GM21367 (cell line): ENCODE data around the gene ERBIN.
"Not testable (repeated sequence)": the region's sequence is repeated elsewhere in the genome, so short reads cannot be mapped to it uniquely, and the experiment has no call there.

Experiments
- ATAC-seq: cut with Tn5 transposase; IDR thresholded peaks from one replicate; pipeline ENCODE4 v1.9.1; 2021; ENCODE audit not compliant: unreplicated experiment

ERBIN gene

DNA sequence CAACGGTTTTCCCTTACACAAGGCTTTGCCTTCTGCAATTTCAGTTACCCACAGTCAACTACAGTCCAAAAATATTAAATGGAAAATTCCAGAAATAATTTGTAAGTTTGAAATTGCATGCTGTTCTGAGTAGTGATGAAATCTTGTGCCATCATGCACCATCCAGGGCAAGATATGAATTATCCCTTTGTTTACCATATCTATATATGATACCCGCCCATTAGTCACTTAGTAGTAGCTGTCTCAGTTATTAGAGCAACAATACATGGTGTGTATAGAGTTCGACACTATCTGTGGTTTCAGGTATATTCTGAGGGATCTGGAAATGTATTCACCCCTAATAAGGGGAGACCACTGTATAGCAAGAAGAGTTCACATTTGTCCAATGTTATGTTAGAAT lies 29.4 kb downstream of the ERBIN start:
- ATAC-seq: no peak

DNA sequence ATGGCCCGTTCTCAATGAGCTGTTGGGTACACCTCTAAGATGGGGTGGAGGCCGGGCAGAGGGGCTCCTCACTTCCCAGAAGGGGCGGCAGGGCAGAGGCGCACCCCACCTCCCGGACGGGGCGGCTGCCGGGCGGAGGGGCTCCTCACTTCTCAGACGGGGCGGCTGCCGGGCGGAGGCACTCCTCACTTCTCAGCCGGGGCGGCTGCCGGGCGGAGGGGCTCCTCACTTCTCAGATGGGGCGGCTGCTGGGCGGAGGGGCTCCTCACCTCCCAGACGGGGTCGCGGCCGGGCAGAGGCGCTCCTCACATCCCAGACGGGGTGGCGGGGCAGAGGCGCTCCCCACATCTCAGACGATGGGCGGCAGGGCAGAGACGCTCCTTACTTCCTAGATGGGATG lies 31.3 kb downstream of the ERBIN start:
- not testable (repeated sequence) for ATAC-seq

DNA sequence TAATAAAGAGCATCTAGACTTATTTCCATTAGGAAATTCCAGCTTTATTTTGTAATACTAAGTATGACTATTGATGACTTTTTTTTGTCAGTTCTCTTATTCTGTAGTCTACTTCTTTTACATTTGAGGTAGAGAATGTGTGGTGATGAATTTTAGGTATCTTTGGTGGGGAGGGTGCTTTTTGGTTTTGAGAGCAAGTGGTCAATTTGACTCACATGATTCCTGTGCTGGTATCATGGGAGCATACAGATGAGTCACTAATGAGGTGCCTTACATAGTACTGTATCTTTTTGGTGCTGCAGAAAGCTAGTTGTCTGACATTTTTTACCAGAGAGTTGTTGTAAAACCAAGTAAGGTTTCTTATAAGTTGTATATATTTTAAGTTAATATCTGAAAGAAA lies 35.3 kb downstream of the ERBIN start:
- ATAC-seq: no peak

DNA sequence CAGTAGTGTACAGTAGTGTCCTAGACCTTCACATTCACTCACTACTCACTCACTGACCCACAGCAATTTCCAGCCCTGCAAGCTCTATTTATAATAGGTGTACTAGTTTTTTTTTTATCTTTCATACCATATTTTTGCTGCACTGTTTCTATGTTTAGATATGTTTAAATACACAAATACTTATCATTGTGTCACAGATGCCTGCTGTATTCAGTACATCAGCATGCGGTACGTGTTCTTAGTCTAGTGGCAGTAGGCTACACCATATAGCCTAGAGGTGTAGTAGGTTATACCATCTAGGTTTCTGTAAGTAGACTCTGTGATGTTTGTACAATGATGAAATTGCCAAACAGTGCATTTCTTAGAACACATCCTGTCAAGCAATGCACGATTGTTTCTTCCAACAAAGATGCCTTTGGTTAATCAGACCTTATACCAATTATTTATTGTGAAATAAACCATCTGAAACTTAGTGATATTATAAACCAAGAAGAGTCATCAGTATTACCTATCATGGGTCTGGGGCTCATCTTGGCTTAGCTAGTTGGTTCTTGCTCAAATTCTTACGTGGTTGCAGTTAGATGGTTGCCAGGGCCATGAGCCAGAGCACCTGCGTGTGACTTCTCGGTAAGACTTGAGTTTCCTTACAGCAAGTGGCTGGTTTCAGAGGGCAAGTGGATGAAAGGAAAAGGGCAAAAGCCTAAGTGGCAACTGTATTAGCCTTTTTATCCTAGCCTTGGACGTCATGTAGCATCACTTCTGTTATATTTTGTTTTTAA lies 41.1 kb downstream of the ERBIN start:
- ATAC-seq: no peak

DNA sequence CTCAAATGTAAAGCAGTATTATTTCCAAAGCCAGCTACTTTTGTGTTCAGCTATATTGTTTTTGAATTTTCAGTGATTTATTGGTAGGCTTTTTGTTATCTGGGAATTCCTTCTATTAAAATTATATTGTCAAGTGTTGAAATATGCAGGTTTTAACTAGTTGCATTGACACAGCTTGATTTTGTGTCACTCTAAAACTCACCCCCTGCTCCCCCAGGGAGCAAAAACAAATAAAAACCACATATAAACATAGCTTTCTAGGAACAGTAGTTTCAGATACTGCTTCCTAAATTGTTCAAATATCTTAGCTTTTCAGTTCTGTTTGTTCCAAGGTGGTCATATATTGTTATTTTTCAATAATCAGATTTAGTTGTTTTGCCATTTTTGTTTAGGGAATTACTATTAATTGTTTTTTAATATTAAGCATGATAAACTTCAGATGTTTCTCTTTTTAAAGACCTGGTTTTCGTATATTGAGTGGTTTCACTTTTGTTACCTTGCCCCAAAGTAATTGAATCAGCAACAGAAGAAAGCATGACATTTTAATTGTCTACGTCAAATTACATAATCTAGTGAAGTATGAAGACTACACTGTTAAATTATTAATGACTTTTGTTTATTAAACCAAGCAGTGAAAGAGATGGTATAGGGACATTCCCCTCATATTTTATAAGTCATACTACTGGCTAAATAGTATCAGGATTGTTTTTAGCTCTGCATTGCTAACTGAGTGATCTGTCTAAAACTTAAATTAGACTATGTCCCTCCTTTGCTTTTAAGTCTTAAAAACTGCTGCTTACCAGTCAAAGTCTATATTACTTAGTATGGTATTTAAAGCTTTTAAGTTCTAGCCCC lies 43.4 kb downstream of the ERBIN start:
- ATAC-seq: no peak

DNA sequence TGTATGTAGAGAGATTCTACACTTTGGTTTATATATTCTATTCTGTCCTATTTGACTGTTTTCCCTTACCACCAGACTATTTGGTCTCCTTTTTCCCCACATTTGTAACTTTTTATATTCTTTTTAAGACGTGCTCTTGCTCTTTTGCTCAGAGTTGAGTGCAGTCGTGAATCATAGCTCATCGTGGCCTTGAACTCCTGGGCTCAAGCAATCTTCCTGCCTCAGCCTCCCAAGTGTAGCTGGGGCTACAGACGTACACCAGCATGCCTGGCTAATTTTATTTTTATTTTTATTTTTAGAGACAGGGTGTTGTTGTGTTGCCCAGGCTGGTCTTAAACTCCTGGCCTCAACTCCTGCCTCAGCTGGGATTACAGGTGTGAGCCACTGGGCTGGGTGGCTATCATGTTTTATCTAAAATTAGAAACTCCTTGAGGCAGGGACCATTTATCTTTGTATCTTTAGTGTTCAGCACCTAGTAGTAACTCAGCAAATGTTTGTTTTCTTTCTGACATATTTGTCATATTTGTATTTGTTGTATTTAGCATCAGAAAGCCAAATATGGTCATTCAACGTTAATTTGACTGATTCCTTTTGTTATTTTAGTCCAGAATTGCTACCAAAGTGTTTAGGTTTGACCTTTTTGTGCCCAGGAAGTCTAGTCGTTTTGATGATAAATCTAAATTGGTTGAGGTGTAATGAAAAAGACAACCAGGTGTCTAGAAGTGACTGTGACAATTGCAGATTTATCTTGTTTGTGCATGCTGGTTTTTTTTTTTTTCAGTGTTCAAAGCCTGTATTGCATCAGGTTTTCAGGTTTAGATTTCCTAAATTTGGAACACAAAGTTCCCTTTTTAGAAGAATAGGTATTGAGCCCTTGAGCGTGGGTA lies 44.3 kb downstream of the ERBIN start:
- no peak for ATAC-seq

DNA sequence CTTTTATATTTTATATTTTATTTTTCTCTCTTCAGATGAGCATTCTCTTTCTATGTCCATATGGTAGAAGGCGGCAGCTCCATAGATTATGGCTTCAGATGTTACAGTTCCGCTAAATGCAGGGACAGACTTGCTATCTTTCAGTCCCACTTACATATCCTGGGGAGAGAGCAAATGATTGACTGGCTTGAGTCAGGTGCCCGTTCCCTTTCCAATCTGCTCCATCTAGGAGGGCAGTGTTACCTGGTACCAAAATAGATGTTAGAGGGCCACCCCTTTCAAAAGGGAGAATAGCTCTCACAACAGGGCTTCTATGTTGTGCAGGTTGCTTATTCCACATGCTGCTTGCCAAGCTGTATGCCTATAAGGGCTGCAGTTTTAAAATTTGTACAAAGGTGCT lies 45.3 kb downstream of the ERBIN start:
- ATAC-seq: no peak

DNA sequence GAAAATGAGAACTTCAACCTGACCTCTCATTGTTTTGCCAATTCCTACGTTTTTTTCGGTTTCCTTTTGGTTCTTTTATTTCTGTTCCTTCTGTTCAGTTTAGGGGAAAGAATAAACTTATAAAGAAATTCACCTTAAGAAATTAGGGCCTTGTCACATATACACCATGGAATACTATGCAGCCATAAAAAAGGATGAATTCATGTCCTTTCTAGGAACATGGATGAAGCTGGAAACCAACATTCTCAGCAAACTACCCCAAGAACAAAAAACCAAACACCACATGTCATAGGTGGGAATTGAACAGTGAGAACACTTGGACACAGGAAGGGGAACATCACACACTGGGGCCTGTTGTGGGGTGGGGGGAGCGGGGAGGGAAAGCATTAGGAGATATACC lies 46.5 kb downstream of the ERBIN start:
- not testable (repeated sequence) for ATAC-seq

DNA sequence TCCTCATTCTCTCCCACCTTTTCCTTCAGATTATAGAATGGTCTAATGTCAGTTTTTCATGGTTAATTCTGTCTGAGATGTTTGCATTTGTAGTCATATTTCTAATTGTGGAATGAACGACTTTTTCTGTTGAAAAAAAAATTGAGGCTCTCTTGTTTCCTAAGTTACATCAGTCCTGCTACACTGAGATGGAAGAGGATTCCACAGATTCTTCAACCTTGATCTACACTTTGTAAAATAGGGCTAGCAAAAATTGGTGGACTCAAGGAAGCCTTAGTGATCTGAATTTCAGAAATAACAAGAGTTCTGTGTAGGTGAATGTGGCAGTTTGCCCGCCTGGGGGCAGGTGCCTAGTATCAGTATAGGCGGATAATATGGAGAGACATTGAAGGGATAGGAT lies 51.9 kb downstream of the ERBIN start:
- no peak for ATAC-seq

DNA sequence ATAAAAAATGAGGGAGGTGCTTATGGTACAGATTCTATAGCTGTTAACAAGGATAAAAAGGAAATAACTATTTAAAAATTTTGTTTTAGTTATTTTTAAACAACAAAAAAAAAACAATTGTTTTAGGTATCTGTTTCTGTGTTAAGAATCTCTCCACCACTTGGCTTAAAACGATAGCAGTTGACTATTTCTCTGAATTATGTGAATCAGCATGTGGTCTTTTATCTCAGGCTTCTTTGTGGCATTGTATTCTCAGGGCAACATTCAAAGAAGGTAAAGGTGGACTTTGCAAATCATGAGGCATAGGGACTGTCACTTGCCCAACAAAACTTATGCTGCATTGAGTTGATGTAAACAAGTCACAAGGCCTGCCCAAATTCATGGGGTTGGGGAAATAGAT lies 55.2 kb downstream of the ERBIN start:
- ATAC-seq: no peak

DNA sequence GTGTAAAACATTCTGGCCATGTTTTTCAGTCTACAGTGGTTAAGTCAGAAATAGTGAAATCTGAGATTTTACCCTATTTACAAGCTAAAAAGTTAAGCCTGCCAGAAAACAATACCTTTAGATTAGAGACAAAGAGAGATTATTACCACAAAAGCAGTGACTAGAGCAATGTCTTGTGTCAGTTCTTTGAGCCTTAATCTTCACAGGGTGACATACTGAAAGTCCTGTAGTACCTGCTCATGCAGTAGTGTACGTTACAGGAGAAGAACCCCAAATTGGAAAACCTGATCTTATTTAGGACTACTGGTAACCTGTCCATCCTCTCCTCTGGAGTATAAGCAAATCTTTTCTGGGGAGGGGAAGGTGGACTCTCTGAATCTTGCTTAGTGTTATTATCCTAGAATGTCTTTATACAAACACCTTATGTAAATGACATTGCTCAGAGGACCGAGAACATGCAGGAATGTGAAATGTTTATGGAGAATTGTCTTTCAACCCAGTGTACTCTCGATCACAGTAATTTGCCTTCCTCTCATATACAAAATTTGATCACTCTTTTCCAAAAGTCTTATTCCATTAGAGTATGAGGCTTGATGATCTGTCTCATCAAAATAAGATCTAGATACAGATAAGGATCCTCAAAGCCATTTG lies 55.7 kb downstream of the ERBIN start:
- ATAC-seq: no peak

DNA sequence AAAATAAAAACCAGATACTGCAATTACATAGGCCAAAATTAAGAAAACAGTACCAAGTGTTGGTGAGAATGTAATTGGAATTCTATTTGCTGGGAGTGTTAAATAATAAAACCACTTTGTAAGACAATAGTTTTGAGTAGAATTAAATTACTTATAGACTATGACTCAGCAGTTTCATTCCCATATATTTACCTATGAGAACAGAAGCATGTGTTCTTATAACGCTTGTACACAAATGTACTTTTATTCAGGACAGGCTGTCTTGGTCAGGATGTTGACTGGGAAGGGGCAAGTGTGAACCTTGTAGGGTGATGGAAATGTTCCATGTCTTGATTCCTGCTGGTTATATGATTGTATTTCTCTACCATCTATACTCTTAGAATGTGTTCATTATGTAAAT lies 56.3 kb downstream of the ERBIN start:
- no peak for ATAC-seq

DNA sequence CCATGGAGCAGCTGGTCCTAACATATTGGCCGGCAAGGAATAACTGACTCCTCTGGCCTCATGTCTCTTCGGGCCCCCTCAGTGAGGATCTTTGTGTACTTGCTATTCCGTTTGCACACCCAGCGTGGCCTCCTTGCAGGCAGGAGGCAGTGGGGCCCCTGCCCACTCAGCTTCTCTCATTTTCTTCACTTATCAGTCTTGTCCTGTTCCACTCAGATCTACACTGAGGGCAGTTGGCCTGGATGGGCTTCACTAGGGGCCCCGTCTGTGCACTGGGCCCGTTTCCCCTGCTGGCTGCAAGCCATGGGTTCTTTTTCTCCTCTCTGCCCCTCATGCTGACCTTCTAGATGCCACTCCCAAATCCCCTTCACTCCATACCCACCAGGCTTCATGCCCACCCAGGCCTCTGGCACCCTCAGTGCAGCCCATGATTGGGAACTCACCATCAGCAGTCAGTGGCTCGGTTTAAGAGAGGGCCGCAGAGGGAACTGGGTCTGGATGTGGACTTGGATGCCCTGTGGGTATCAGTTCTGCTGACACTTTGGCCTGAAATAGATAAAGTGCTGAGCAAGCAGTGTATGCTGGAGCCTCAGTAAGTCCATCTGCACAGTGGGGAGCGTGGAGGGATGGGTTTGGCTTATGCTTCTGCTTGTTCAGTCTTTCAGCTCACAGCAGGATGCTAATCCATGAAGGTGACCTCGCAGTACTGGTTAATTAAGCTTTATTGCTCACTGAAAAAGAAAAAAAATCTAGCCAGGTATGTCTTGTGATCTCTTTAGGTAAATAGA lies 57.9 kb downstream of the ERBIN start:
- no peak for ATAC-seq

DNA sequence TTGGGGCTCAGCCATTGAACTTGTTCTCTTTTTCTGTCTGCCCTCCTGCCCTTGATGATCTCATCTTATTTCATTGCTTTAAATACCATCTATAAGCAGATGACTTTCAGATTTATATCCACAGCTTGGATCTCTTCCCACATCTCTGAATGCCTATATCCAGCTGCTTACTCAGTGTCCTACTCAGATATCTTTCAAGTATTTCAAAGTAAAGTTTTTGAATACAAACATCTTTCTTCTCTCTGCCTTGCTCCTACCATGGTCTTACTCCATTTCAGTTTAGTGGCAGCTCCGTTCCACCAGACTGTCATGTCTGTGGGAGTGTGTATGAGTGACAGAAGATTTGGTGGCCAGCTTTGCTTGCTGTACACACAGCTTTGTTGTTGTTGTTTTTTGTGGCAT lies 59.7 kb downstream of the ERBIN start:
- ATAC-seq: no peak

DNA sequence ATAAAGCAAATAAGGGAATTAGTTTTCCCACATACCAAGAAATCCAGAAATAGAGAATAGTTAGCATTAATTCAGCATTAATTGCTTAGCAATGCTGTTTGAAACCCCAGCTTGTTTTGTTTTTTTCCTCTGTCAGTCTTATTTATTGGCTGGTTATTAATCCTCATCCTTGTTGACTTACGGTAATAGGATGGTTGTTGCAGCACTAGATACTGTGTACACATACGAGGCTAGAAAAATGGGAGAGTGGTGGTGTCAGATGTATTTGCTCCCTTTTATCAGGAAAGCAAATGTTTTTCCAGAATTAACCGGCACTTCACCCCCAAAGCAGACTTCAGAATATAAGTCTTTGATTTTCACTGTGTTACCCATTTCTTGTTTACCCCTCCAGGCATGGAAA lies 60.4 kb downstream of the ERBIN start:
- no peak for ATAC-seq

DNA sequence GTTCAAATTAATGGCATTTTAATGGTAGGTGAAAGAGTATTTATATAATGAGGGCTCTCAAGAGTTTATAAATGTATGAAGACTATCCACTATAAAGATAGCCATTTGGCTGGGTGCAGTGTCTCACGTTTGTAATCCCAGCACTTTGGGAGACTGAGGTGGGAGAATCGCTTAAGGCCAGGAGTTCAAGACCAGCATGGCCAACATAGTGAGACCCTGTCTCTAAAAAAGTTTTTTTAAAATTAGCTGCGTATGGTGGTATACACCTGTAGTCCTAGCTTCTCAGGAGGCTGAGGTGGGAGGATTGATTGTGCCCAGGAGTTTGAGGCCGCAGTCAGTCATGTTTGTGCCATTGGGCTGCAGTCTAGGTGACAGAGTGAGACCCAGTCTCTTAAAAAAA lies 61.6 kb downstream of the ERBIN start:
- ATAC-seq: no peak

DNA sequence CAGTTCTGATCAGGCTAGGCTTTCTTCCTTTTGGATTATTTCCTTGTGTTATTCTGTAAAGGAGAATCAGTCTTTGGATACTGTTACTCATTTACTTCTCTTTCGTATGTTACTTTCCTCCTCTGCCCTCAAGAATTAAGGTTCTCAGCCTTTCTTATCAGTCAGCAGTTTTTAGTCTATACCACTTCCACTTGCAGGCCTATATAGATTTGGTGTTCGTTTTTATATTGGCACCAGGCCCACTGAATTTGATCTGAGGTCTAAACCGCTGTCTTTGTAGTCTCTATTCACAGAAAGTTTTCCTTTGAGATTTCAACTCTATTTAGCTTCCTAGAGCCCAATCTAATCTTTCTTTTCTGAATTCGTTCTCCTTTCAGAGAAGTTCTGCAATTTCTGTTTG lies 62.8 kb downstream of the ERBIN start:
- ATAC-seq: no peak

DNA sequence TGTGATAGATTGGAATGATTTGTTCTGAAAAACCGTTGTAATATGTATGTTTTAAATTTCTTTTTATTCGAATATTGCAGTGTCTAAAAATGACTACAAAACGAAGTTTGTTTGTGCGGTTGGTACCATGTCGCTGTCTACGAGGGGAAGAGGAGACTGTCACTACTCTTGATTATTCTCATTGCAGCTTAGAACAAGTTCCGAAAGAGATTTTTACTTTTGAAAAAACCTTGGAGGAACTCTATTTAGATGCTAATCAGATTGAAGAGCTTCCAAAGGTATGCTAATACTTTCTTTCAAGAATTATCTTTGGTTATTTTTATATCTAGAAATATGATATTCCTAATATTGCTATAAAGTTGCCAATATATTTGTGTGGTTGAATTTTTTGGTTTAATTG lies 66.3 kb downstream of the ERBIN start:
- ATAC-seq: no peak

DNA sequence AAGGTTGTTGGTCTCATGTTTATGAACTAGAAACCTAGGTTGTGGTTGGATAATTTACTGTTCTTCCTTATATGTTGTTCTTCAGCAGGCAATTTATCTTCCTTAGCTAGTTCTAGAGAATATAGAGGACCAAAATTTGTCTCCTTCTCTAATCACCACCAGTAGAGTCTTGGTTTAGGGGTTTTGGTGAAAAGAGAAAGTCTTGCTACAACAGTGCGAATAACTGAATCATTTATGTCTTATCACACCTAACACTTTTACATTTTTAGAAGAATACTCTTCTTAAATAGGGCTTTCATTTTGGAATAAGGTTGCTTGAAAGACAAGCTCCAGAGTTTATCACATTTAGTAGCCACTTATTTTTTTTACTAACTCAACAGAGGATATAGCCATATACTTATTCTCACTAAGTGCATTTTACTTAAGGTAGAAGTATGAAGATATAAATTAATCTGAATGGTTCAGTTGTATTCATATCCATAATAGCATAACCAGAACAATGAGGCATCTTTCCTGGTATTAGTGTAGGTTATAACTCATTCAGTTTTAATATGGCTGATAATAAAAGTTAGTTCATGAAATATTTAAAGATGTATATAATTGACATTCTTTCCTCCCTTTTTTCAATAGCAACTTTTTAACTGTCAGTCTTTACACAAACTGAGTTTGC lies 67.9 kb downstream of the ERBIN start:
- no peak for ATAC-seq
